GM12801 (cell line): ENCODE measurements around the gene LYRM7.

Experiments used
- CTCF ChIP-seq: IDR thresholded peaks from one replicate; pipeline ENCODE4 v1.5.1; 2011; ENCODE audit warnings: control low read depth; ENCODE audit not compliant: insufficient read length; ENCODE audit errors: extremely low read depth

Gene LYRM7

GRCh38 chr5:131224387-131225201 is 53.9 kb downstream of the LYRM7 start:
- no peak for TF ChIP-seq CTCF

GRCh38 chr5:131225282-131225974 is 54.7 kb downstream of the LYRM7 start:
- no peak for TF ChIP-seq CTCF

- no peak for TF ChIP-seq CTCF
Measured at GRCh38 chr5:131226899-131227298, 56.2 kb downstream of the LYRM7 start.

GRCh38 chr5:131228646-131229045 is 57.9 kb downstream of the LYRM7 start:
- no peak for TF ChIP-seq CTCF

GRCh38 chr5:131229623-131230022 is 58.9 kb downstream of the LYRM7 start:
- no peak for TF ChIP-seq CTCF

GRCh38 chr5:131230406-131230805 is 59.7 kb downstream of the LYRM7 start:
- no peak for TF ChIP-seq CTCF

GRCh38 chr5:131239686-131240085 is 68.9 kb downstream of the LYRM7 start:
- TF ChIP-seq CTCF: no peak
